Fibroblast of the aortic adventitia (primary cell): ENCODE results near the gene PARD3B. TPM values are rescaled to one million over a fixed set of nuclear protein-coding genes. Genes with fewer than 3 reads are reported as not detected.

Source experiments
- DNase-seq: peaks from one replicate; pipeline ENCODE4 v3.0.0-alpha.2; 2010; ENCODE audit warnings: low read depth
- H3K4me3 ChIP-seq: 2 replicates; pipeline ENCODE4 v1.5.1; 2011; ENCODE audit warnings: low read depth, mild to moderate bottlenecking, control low read depth, low read length, moderate library complexity
- total RNA-seq: library from RNA; depleted of rRNA; stranded (reverse); fragments of >200 nt; gene quantifications from 2 replicates; pipeline ENCODE4 v1.2.3, GENCODE V29; 2012; ENCODE audit warnings: low replicate concordance
- TF ChIP-seq, protein P1 (sequence below): IDR thresholded peaks from 2 replicates; pipeline ENCODE4 v1.5.1; 2011; ENCODE audit warnings: mild to moderate bottlenecking, low read length, control low read depth, inconsistent platforms; ENCODE audit not compliant: insufficient read depth

PARD3B gene
- total RNA-seq, 1 donor, result 15.9 TPM

DNA sequence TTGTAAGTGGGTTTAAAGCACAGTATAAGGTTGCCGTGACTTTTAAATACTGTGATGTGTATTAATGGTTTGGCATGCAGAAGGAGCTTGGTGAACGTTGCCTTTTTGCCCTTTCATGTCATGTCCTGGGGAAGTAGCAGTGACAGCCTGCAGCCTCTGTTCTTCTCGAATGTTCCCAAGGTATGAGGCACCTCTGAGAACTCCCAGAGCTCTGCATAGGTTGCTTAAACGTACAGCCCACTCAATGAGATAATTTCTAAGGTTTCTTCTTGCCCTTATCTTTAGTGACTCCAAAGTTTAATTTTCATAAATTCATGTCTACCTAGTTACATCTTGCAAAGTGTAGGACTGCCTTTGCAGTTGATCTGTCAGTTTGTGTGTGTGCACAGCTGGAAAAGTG is 36.7 kb downstream of the PARD3B start:
- TF ChIP-seq, protein P1, sequence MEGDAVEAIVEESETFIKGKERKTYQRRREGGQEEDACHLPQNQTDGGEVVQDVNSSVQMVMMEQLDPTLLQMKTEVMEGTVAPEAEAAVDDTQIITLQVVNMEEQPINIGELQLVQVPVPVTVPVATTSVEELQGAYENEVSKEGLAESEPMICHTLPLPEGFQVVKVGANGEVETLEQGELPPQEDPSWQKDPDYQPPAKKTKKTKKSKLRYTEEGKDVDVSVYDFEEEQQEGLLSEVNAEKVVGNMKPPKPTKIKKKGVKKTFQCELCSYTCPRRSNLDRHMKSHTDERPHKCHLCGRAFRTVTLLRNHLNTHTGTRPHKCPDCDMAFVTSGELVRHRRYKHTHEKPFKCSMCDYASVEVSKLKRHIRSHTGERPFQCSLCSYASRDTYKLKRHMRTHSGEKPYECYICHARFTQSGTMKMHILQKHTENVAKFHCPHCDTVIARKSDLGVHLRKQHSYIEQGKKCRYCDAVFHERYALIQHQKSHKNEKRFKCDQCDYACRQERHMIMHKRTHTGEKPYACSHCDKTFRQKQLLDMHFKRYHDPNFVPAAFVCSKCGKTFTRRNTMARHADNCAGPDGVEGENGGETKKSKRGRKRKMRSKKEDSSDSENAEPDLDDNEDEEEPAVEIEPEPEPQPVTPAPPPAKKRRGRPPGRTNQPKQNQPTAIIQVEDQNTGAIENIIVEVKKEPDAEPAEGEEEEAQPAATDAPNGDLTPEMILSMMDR, result no peak
- DNase-seq, result no peak
- no peak overlapping the region for H3K4me3 ChIP-seq

DNA sequence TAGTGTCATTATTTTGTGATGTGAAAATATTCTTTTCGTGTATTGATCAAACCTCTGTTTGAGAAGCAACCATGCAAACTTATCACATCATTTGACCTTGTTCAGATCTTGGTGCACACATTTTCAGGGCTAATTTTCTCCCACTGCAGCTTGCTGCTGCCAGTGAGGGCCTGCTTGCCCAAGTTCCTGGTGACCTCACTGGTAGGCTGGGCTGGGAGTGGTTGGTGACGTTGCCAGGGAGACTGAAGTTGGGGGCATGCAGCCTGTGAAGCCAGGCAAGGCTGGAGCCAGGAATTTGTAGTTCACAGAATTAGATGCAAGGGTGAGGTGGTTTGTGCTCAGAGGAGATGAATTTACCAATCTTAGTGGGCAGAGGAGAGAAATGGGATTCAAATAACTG is 38.5 kb downstream of the PARD3B start:
- no peak for DNase-seq
- TF ChIP-seq, protein P1, result no peak
- H3K4me3 ChIP-seq, result no peak overlapping the region

DNA sequence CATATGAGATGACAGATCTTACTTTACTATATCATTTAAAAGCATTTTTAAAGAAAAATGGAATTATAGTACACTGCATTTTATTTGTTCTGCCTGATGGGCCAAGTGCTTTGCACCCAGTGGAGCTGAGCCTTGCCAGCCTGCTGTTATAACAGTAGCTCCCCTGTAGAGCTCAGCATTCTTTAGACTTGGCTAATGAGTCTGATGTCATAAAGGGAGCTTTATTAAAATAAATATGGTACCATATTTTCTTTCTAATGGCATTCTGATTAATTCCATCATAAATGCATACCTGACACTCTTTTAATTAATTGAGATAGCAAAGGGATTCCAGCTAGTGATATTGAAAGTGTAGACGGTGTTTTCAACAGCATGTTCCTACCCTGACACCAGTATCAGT is 40.7 kb downstream of the PARD3B start:
- TF ChIP-seq, protein P1, result no peak
- DNase-seq, result no peak
- H3K4me3 ChIP-seq, result no peak overlapping the region

DNA sequence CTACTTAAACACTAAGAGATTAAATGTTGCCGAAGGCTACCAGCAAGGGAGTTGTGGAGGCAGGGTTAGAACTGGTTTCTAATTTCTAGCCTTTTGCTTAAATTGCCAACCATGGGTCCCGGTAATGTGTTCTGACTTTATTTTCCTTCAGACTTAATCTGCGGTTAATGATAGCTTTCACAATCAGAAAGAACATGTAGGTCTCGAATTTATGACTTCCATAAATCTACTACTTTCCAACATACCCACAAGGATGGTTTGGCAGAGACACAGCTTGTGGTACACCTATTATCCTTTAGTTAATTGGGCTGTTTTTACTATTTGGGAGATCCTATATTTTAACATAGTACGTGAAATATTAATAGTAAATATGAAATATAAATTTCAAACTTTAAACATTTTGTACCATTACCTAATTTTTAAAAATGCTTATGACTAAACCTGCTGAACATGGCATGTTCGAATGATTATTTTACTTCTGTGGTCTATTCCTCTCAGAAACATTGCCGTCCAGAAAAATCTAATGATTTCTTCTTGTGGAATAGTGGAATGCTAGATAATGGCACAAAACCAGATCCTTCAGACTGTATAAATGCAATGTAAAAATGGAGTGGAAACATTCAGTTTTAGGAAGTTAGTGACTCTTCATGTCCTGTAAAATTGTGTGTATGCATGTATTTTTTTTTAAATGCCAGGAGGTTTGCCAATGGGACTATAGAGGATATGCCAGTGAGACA is 41.3 kb downstream of the PARD3B start:
- TF ChIP-seq, protein P1, result no peak
- no peak for DNase-seq
- H3K4me3 ChIP-seq, result no peak overlapping the region

DNA sequence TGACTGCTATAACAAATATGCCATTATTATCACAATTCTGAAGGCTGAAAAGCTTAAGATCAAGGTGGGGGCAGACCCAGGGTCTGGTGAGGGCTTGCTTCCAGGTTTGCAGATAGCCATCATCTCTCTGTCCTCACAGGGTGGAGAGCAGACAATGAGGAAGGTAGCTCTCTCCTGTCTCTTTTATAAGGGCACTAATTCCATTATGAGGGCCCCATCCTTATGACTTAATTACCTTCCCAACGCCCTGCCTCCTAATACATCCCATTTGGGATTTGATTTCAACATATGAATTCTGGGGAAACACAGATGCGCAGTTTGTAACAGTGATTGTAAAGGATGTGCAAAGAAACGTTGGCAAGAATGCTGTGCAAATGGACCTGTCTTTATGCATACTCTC is 44.8 kb downstream of the PARD3B start:
- no peak overlapping the region for H3K4me3 ChIP-seq
- TF ChIP-seq, protein P1, result no peak
- DNase-seq, result no peak

DNA sequence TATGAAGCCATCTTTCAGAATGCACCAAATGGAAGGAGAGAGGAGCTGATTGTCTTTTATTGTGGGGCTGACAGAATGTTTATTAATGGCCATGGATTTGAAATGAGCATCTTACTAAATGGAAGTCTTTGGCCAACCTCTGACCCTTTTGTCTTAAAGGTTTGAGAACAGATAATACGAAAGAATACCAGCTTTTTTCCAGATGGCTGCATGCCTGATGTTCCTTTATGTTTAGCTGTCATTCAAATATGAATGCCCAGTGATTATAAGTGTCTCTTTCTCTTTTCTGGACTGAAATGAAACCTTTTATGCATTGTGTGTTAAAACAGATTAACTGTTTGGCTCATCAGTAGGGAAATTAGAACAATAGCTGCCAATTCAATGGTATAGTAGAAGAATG is 46.0 kb downstream of the PARD3B start:
- DNase-seq, result no peak
- H3K4me3 ChIP-seq, result no peak overlapping the region
- TF ChIP-seq, protein P1, result no peak

DNA sequence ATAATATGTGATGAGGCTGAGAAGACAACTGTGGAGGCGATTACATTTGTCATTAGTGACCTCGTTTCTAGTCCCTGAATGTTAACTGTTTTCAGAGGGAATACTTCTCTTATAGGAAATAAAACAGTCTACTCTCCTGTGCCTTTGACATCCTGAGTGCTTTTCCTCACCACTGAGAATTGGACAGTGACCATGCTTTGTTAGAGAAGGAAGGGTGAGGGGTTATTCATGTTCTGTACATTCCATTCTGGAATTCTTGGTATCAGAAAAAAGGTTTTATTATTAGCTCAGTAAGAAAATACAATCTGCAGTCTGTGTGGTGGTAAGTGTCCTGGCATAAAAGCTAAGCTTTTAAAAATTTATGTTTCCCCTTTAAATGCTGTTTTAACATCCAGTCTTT is 58.8 kb downstream of the PARD3B start:
- TF ChIP-seq, protein P1, result no peak
- peak; percentile 32 for DNase-seq
- H3K4me3 ChIP-seq, result no peak overlapping the region
